HG03196 (cell line): ENCODE data around the gene ALPL.

Source experiments
- ATAC-seq: cut with Tn5 transposase; IDR thresholded peaks from one replicate; pipeline ENCODE4 v1.9.1; 2021; ENCODE audit not compliant: unreplicated experiment

Gene ALPL

DNA sequence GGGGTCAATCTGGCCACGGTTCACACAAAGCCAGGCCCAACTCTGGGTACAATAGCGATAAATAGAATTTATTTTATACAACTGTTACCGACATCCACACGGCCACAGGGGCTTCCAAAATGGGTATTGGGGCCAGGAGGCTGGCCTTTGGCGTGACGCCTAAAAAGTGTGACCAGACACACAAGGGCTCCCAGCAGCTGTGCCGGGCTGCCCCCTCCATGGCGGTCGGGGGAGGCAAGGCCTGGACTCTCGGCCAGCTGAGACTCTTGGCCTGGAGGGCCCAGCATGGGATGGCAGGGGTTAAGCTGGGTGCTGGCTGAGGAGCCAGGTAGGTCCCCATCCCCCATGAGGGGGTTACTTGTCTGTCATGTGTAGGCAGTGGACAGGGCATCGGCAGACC is 87.0 kb downstream of the ALPL start:
- no peak for ATAC-seq

DNA sequence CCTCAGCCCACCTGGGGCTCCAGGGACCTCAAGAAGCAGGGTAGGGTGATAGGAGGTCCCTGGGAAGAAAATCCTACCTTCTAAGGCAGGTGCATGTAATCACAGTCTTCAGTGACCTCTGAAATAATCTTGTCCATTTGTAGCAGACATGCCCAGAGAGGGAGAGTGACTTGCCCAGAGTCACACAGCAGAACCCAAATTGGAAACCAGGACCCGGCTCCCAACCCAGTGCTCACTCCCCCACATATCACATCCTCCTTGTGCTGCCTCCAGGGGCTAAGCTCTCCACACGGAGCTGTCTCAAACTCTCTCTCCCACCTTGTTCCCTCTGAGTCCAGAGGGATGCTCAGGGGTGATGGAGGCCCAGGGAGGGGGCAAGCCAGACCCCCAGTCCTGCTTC is 87.4 kb downstream of the ALPL start:
- ATAC-seq, result no peak

DNA sequence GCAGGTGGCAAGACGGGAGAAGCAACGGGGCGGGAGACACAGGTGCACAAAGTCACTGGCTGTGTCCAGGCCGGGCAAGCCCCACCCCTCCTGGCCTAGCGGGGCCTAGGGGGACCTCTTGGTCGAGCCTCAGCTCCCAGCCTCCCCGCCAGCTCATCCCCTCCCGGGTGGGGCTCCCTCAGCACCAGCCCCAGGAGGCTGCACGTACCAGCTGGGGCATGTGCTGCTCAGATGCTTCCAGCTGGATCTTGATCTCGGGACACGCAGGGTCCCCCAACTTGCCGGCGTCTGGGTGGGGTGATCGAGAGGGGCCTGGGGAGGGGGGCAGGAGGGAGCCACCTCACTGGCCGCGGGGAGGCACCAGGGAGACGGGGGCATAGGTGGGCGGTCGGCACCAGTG is 88.5 kb downstream of the ALPL start:
- ATAC-seq, result no peak

DNA sequence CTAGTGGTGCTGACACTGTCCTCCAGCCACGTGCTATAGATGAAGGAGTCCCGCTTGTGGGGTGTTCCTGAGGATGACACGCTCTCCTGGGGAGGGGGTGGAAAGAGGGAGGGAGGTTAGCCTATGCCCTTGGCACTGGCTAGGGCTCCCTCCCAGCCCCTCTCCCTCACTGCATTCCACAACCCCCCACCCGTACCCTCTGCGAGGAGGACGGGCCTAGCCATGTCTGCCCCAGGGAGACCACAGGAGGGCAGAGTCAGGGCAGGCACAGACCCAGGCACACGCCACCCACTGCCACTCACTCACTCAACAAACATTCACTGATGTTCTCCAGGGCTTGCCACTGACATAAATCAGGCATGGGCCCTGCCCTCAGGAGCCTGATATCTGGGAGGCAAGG is 89.2 kb downstream of the ALPL start:
- no peak for ATAC-seq

DNA sequence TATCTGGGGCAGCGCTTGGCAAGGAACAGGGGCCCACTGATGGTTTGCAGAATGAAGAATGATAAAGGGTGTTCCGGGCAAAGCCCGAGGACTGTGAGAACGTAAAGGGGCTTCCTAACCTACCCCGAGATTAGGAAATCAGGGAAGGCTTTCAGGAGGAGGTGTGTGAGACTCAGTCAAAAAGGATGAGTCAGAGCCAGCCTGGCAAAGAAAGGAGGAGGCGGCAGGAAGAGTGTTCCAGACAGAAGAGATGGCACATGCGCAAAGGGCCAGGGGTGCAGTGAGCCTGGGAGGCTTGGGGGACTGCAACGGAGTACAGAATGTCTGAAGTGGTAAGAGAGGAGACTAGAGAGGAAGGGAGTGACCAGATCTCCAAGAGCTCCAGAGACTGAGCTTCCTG is 89.7 kb downstream of the ALPL start:
- no peak for ATAC-seq

DNA sequence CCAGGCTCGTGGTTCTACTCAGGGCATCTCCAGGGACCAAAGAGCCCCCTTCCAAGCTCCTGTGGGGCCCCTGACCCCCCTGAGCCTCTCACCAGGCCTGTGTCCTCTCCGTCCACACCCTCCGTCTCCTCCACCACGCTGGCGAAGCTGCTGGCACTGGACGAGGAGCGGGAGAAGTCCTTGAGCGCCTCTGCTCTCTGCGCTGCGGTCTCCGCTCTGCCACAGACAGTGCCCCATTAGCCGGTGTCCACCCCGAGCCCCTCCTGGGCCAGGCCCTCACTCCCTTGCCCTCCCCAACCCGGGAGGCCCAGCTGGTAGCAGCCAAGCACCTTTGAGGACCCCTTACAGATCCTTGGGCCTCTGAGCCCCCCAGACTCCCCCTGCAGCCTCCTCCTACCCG is 90.2 kb downstream of the ALPL start:
- no peak for ATAC-seq

DNA sequence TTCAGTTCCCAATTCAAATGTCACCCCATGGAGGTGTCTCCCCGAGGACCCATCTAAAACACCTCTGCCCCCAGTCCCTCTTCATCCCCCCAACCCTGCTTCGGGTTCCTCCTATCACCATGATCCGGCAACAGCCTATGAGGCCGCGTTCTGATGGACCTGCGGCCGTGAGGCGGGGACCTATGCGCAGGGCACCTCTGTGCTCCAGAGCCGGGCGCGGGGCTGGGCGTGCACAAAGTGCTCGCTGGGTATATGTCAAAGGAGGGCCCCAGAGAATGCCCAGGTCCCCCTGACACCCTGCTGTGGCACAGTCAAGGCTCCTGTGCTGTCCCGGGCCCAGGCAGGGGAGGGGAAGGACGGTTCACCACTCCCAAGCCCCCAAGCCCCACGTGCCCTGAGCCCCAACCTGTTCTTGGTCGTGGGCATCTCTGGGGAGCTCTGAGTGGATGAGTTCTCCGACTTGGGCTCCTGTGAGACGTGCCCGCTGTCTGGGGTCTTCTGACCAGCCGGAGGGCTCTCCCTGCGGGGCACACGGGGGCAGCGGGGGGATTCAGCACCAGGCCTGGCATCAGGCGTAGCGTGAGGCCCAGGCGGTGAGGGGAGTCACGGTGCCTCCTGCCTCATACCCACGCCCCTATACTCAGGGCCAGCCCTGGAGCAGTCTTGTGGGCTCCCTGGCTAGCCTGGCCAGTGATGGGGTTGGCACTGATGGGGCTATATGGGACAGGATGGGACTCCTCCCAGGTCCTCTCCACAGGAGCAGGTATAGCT is 92.2 kb downstream of the ALPL start:
- no peak for ATAC-seq

DNA sequence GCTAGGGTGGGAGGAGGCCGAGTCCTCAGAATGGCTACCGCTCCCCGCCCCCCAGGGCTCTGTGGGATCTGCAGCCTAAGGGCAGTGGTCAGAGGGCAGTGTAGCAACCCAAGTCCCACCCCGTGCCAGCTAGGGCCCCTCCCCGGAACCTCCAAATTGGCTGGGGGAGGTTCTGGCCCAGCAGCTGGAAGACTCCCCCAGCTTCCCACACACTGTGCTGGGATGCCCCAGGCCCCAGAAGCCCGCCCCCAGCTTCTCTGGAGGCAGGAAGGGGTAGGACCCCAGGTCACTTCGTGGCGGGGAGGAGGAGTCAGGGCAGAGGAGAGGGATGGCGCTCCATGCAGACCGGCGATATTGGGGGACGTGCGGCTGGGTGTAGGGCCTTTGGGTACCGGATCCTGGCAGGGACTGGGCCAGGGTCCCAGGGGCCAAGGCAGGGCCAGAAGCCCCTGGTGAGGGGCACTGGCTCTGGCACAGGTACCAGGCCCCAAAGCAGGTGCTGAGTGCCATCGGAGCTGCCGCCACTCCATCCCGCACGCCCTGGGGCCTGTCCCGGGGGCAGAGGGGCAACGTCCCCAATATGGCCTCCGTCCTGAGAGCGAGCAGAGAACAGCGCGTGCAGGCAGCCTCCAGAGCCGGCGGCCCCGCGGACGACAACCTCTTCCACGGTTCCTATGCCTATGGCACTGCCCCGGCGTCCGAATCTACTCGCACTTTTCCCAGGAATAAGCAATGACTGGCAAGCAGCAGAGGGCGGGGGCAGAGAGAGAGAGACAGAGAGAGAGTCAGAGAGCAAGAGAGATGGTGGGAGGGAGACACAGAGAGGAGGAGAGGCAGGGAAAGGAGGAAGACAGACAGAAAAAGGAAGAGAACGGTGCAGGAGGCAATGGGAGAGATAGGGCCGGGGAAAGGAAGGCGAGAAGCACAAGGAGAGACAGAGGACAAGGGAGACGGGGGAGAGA is 94.2 kb downstream of the ALPL start:
- no peak for ATAC-seq

DNA sequence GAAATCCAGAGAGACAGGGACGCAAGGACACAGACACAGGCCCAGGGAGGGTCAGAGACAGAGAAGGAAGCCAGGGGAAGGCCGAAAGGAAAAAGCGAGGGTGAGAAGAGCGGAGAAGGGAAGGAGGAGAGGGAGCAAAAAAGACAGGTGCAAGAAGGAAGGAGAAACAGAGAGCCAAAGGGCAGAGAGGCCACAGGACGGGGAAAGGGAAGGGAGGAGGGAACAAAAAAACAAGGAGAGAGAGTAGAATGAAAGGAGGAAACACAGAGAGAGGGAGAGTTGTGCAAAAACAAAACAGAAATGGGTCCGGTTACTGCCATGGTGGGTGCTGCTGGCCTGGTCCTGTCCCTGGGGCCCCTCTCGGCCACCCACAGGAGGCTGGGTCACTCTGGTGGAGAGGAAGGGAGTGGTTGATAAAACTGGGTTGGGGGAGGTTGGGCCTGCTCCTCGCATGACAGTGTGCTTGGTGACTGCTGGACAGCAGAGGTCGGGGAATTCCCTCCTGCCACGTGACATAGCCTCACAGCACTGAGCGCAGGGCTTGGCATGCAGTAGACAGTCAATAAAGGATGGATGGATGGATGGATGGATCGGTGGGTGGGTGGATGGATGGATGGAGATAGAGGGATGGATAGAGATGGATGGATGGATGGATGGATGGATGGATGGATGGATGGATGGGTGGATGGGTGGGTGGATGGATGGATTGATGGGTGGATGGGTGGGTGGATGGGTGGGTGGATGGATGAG is 95.2 kb downstream of the ALPL start:
- ATAC-seq, result no peak

DNA sequence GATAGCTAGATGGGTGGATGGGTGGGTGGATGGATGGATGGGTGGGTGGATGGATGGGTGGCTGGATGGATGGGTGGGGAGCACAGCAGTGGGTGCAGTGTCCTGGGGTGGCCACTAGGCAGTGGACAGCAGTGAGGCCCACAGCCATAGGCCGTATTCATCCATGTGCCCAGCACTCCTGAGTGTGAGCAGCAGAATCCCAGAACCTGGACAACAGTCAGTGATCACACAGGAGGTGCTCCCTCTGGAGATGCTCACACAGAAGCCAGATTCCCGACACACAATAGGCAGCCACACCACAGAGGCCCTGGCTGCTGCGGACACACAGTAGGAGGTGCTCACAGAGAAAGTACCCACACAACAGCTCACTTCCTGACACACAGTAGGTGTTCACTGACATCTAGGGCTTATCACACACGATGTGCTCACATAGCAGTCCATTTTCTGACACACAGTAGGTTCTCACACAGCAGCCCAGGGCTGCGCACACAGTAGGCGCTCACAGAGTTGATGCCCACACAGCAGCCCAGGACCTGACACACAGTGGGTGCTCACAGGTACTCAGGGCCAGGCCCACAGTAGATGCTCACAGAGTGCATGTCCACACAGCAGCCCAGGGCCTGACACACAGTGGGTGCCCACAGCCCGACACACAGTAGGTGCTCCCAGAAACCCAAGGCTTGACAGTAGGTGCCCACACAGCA is 95.9 kb downstream of the ALPL start:
- ATAC-seq, result no peak

DNA sequence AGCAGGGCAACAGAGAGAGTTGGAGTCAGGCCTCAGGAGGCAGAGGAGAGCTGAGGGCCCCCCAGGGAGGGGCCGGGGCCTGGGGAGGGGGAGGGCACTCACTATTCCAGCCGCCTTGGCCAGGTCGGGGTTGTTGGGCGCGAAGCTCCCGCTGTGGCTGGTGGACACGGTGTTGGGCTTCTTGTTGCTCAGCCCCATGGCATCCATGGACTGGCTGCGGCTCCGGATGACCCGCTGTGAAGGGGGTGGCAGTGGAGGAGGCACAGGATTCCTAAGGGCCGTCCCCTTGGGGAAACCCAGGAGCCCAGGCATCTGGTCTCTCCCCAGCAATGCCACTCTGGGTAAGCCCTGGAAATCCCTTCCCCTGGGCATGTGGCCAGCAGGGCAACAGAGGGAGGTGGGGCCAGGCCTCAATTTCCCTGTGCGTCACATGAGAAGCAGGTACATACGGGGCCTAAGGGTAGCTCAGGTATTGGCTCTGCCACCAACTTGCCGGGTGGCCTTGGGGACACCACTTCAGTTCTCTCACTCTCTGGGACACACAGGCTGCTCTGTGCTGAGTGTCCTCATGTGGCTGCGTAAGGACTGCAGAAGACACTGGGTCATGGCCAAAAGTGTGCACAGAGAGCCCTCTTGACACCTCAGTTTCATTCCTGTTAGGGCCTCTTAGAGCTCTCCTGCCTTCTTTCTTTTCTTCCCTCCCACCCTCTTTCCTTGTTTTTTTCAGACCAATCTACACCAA is 96.9 kb downstream of the ALPL start:
- ATAC-seq, result no peak

DNA sequence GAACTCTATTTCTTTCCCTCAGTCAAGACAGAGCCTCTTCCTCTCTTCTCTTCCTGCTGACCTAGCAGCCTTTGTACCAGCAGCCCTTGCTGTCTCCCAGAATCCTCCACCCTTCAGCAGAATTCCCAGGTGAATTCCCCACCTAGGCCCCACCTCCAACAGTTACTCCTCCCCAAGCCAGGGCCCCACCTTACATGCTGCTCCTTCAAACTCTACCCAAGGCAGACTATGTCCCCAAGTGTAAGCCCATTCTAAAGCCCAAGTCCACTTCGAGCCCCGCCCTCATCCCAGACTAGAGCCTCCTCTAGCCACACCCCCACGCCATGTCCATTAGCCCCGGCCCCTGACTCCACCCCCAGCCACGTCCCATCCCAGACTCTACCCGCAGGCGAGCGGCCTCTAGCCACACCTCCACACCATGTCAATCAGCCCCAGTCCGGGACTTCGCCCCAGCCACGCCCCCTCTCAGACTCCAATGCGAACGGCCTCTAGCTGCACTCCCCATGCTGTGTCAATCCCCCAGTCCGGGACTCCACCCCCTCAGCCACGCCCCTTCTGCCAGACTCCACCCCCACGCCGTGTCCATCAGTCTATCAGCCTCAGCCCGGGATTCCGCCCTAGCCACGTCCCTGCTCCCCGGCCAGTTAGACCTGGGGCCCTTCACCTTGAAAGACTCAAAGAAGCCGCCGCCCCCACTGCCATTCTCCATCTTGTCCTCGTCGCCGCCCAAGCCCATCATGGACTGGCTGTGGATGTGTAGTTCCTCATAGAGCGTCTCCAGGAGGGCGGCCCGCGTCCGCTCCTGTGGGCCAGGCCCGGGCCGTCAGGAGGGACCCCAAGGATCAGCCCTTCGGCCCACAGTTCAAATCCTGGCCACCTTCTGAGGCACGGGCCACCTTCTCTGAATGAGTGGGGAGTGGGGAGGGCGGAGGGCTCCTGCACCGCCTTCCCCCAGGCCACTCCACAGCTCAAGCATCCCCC is 98.6 kb downstream of the ALPL start:
- ATAC-seq, result peak; percentile 62

DNA sequence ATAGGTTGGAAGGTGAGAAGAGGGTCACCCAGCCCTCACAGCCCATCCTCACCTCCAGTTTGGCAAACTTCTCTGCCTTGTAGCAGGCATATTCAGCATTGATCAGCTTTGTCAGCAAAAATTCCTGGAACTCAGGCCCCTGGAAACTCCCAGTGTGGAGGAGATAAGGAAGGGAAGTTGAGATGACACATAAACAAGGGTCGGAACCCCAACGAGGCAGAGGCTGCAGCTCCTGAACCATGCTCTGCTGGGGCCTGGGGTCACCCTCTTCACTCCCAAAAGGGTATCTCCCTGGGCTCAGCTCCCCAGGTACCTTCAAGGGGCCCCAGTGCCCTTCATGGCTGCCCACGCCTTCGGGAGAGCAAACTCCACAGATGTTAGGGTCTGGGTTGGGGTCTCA is 99.6 kb downstream of the ALPL start:
- ATAC-seq, result no peak

DNA sequence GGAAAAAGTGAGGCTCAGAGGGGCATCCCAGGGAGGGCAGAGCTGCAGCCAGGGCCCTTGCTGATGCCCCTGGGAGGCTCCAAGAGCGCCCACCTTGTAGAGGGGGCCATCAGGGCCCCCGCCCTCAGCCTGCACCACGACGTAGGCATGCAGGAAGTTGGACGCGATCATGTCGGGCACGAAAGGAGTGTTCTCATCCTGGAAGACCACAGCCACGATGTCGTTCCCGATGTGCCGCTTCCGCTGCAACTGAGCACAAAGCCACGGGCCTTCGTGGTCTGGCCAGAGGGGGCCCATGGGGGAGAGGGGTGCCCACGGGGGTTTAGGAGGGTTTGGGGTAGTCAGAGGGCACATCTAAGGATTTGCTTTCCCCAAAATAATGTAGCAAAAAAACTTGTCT is 100.8 kb downstream of the ALPL start:
- ATAC-seq, result no peak

DNA sequence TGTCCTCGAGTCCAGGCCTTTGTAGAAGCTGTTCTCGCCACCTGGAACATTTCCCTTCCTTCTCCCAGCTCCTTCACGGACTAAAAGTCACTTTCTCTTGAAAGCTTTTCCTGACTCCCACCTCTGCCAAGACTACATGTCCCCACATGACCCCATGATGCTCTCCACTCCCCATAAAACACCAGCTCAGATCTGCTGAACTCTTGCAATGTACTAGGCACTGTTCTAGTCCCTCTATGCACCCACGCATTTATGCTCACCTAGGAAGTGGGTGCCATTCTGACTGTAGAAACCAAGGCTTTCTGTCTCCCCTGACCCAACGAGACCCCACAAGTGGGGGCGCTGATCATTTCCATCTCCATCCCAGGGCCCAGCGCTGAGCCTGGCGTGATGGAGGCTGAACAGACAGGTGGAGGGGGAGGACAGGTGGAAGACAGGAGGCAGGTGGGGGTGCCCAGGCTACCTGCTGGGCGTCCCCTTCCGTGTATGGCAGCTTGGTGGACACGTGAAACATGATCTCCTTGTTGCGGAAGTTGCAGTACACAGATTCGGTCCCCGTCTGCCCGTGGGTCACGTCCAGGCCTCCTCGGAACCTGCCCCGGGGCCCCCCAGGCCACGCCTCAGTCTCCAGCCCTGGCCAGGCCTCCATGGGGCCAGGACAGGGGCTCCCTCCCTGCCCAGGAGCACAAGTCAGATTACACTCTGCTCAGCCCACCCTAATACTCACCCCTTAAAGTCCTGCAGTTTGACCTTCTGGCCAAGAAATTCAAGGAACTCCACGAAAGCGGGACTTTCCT is 102.0 kb downstream of the ALPL start:
- ATAC-seq, result no peak

DNA sequence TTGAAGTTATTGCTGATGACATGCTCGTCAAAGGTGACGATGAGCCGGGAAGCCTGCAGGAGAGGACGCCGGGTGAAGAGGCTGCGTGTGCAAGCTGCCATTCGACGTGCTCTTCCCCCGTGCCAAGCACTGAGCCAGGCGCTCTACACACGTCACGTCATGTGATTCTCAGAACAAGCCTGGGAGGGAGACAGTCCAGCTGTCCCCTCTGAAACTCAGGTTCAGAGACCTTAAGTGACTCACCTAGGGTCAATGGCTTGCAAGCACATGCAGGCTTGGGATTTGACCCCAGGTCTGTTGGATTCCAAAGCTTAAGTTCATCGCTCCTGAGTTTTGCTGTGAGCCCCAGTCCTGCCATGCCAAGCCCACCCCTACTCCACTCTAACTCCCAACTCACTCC is 102.8 kb downstream of the ALPL start:
- ATAC-seq, result no peak

DNA sequence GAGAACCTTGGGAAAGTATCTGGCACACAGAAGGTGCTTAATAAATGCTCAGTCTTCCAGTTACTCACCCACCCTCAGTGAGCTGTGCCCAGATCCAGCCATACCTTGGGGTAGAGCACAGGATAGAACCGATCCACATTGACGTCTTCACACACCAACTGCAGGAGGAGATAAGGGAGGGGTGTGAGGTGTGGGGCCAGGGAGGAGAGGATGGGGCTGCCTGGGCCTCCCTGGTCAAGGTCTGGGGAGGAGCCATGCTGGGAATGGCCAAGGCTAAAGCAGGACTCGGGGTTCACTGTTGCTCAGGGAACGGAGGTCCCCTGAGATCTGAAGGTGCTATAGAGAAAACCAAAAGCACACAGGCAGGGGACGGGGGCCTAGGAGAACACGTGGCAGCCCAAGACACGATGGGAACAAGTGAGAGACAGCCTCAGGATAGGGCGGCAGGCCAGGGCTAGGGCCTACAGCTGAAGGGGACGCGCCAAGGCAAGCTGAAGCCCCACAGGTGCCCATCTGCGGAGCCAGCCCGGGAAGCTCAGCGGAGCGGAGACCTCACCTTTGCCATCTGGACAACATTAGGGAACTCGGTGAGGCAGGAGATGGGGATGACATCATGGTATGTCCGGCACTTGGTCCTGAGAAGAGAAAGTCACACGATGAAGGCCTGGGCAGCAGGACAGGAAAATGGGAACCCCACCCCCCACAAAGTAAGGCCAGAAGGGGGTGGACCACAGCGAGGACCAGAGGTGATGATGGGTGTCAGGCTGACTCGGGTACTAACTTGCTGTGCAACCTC is 104.0 kb downstream of the ALPL start:
- ATAC-seq, result no peak
